ENCODE results near the gene PDCD11.
"Not testable (repeated sequence)": the region's sequence is repeated elsewhere in the genome, so short reads cannot be mapped to it uniquely, and the experiment has no call there.

PDCD11 gene, protein sequence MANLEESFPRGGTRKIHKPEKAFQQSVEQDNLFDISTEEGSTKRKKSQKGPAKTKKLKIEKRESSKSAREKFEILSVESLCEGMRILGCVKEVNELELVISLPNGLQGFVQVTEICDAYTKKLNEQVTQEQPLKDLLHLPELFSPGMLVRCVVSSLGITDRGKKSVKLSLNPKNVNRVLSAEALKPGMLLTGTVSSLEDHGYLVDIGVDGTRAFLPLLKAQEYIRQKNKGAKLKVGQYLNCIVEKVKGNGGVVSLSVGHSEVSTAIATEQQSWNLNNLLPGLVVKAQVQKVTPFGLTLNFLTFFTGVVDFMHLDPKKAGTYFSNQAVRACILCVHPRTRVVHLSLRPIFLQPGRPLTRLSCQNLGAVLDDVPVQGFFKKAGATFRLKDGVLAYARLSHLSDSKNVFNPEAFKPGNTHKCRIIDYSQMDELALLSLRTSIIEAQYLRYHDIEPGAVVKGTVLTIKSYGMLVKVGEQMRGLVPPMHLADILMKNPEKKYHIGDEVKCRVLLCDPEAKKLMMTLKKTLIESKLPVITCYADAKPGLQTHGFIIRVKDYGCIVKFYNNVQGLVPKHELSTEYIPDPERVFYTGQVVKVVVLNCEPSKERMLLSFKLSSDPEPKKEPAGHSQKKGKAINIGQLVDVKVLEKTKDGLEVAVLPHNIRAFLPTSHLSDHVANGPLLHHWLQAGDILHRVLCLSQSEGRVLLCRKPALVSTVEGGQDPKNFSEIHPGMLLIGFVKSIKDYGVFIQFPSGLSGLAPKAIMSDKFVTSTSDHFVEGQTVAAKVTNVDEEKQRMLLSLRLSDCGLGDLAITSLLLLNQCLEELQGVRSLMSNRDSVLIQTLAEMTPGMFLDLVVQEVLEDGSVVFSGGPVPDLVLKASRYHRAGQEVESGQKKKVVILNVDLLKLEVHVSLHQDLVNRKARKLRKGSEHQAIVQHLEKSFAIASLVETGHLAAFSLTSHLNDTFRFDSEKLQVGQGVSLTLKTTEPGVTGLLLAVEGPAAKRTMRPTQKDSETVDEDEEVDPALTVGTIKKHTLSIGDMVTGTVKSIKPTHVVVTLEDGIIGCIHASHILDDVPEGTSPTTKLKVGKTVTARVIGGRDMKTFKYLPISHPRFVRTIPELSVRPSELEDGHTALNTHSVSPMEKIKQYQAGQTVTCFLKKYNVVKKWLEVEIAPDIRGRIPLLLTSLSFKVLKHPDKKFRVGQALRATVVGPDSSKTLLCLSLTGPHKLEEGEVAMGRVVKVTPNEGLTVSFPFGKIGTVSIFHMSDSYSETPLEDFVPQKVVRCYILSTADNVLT (N-terminal part only)

GRCh38 chr10:103396067-103396788, at the start of gene PDCD11, which contains the start of gene ATP5MK:
Gene PDCD11 (plus strand): TSS chr10:103396626. CDS start chr10:103398427, 1,801 bp downstream.
Gene ATP5MK (minus strand): TSS chr10:103396475. CDS start chr10:103392457, 4,018 bp downstream.
- peak; percentile 98 for DNase-seq (ENCODE audit: low spot score)

DNA sequence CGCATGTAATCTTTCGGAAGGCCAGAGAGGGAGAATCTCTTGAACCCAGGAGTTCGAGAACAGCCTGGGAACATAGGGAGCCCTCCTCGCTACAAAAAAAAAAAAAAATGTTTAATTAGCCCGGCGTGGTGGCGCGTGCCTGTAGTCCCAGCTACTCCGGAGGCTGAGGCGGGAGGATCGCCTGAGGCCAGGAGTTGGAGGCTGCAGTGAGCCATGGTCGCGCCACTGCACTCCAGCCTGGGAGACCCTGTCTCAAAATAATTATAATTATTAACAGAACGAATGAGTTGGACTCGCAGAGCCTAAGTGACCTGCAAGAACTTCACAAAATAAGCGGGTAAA, 46.3 kb upstream of the PDCD11 start:
- DNase-seq (ENCODE audit: low spot score), result no peak

DNA sequence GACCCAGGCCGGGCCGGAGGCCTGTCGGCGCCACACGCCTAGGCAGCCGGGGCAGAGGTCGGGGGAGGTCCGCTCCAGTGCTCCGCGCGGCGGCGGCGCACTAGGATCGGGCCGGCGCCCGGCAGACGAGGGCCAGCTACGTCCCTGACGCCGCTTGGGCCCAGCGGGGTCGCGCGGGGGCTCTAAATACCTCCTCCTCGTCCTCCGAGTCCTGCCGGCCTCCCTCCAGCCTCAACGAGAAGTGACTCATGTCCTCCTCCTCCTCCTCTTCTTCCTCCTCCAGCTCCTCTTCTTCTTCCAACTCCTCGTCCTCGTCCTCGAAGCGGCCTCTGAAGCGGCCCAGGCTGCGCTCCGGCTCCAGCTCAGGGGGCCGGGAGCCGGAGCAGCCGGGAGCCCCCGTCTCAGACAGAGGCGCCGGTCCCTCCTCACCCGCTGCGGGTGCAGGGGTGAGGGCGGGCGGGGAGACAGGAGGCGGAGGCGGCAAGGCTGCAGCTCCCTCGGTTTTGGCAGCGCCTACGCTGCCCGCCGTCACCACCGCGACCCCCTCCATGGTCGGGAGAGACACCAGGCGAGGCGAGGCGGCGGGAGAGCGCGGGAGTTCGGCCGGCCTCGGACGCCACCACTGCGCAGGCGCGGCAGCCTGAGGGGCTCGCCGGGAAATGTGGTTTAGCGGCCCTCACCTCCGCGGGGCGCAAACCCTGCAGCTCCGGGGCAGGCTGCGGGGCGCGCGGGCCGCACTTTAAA, 45.7 kb upstream of the PDCD11 start, which contains the start of gene PCGF6:
TSS of gene PCGF6 (minus strand) at position 624 of the 744 bp plus-strand sequence. CDS start at position 550, 74 bp downstream.
- peak; percentile 87 for DNase-seq (ENCODE audit: low spot score)

- DNase-seq (ENCODE audit: low spot score), result no peak
These were observed 43.1 kb upstream of the PDCD11 start for GRCh38 chr10:103353281-103353680.

- DNase-seq (ENCODE audit: low spot score), result not testable (repeated sequence)
These were observed 41.9 kb upstream of the PDCD11 start for GRCh38 chr10:103354567-103354966.

DNA sequence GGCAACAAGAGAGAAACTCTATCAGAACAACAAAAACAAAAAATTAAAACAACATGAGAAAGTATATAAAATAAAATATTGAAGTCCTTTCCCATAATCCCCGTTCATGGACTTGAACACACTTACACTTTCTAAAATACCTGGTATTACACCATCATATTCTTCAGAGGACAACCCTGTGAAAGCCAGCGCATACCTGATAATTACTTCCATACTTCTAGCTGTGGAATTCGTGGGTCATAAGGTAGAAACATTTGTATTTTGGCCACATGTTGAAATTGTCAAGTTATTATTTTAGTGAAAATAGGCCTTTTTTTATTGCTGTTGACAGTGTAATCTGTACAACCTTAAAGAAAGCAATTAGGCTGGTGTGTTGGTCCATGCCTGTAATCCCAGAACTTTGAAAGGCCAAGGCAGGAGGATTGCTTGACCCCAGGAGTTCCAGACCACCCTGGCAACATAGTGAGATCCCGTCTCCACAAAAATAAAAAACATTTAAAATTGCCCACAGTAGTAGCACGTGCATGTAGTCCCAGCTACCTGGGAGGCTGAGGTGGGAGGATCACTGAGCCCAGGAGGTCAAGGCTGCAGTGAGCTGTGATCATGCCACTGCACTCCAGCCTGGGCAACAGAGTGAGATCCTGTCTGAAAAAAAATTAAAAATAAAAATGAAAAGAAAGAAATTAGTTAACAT, 40.4 kb upstream of the PDCD11 start:
- no peak for DNase-seq (ENCODE audit: low spot score)

DNA sequence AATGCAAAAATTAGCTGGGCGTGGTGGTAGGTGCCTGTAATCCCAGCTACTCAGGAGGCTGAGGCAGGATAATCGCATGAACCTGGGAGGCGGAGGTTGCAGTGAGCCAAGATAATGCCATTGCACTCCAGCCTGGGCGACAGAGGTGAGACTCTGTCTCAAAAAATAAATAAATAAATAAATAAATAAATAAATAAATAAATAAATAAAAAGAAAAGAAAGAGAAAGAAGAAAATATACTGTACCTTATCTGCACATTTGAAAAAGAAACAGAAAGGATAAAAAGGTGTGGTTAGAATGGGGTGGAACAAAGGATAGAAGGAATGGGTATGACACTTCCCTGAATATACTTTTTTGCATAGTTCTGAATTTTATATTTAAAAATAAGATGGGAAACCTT, 36.9 kb upstream of the PDCD11 start:
- not testable (repeated sequence) for DNase-seq (ENCODE audit: low spot score)

- DNase-seq (ENCODE audit: low spot score), result not testable (repeated sequence)
These were observed 35.6 kb upstream of the PDCD11 start for GRCh38 chr10:103360791-103361190.

- no peak for DNase-seq (ENCODE audit: low spot score)
These were observed 29.0 kb upstream of the PDCD11 start for GRCh38 chr10:103367379-103367781.

DNA sequence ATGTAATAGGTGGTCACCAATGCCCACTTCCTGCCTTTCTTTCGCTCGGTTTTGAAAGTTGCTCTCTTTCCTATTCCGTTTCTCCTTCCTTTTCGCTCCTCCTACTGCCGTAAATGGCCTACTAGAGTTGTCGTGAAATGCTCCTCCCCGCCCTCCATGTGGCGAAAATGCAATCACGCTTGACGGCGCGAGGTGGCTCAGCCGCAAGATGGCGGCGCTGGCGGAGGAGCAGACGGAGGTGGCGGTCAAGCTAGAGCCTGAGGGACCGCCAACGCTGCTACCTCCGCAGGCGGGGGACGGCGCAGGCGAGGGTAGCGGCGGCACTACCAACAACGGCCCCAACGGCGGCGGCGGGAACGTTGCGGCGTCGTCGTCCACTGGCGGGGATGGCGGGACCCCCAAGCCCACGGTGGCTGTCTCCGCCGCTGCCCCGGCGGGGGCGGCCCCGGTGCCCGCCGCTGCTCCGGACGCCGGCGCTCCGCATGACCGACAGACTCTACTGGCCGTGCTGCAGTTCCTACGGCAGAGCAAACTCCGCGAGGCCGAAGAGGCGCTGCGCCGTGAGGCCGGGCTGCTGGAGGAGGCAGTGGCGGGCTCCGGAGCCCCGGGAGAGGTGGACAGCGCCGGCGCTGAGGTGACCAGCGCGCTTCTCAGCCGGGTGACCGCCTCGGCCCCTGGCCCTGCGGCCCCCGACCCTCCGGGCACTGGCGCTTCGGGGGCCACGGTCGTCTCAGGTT, 28.5 kb upstream of the PDCD11 start, which contains the start of gene TAF5:
TSS of gene TAF5 (plus strand) at position 195 of the 737 bp plus-strand sequence. CDS start at position 209, 14 bp downstream.
- DNase-seq (ENCODE audit: low spot score), result peak; percentile 95

GRCh38 chr10:103373544-103373943, 22.9 kb upstream of the PDCD11 start:
- no peak for DNase-seq (ENCODE audit: low spot score)

- no peak for DNase-seq (ENCODE audit: low spot score)
These were observed 22.2 kb upstream of the PDCD11 start for GRCh38 chr10:103374263-103374662.

DNA sequence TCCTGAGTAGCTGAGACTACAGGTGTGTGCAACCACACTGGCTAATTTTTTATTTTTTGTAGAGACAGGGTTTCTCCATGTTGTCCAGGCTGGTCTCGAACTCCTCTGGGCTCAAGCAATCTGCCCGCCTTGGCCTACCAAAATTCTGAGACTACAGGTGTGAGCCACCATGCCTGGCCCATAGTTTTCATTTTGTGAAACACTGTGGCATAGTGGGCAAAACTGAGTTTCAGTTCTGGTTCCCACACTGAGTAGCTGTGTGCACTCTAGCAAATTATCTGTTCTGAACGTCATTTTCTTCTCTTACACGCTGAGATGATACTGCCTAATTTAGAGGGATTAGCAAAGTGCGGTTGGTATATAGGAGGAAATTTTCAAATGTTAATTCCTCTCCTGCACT, 13.7 kb upstream of the PDCD11 start:
- DNase-seq (ENCODE audit: low spot score), result no peak

DNA sequence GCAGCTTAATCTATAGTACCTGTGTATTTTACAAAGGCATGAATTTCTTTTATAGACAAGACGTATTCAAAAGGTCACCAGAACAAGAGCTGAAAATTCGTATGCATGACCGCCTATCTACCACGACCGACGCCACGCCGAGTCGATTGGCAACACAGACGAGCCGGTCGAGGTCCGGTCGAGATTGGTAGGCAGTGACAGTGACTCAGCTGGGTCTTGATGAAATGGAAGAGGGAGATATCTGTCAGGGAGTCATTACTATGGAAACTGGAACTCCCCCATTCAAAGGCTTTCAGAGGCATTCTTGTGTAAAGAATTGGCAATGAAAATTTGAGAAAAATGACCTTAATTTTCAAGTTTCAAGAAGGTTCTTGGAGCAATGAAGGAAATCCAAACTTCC, 2.2 kb upstream of the PDCD11 start:
- no peak for DNase-seq (ENCODE audit: low spot score)

DNA sequence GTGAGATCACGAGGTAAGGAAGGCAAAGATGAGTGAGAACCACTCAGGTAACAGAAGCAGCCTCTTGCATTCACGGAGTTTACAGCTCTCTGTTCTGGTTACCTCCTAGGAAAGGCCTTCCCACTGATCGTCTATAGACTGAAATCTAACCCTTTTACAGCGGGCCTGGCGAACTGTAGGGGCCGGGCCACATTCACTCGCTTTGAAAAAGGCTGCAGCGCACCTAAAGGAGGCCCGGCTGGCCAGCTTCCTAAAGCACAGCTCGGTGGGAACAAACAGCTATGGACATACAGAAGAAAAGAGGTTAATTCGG, 716 bp upstream of the PDCD11 start:
- no peak for DNase-seq (ENCODE audit: low spot score)

- DNase-seq (ENCODE audit: low spot score), result no peak
These were observed 312 bp downstream of the PDCD11 start for GRCh38 chr10:103396789-103397087.

- no peak for DNase-seq (ENCODE audit: low spot score)
These were observed 882 bp downstream of the PDCD11 start for GRCh38 chr10:103397191-103397825.

DNA sequence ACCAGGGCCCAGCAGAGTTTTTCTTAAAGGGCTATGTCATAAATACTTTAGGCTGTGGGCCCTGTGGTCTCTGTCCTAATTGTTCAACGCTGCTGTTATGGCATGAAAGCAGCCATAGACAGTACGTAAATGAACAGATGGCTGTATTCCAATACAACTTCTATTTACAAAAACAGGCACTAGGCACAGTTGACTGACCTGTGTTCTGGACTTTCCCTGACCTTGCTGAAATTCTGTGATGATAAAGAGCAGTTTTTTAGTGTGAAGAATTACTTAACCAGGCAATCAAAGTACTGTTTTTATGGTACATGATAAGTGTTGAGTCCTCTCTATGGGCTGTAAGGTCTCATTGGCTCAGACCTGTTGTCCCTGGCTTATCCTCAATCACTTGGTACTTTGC, 17.1 kb downstream of the PDCD11 start:
- DNase-seq (ENCODE audit: low spot score), result no peak

- no peak for DNase-seq (ENCODE audit: low spot score)
These were observed 19.2 kb downstream of the PDCD11 start for GRCh38 chr10:103415581-103415980.

Data from LoVo (cell line).